K562 (cell line): ENCODE data around the gene ARFRP1.

Experiments
- DPF2 ChIP-seq: fragments of 450-650 bp; IDR thresholded peaks from 2 replicates; pipeline ENCODE4 v1.6.1; 2016
- KDM4B ChIP-seq, 2 experiments: fragments of 450-650 bp in 1 of 2; sonication (generic) in 1 of 2; IDR thresholded peaks; 2 replicates each; pipeline ENCODE4 v1.6.1; 2016 to 2017; ENCODE audit warnings: borderline replicate concordance in 2 of 2, antibody characterized with exemption in 1 of 2, low read depth in 1 of 2, mild to moderate bottlenecking in 1 of 2
- SMC3 ChIP-seq: conservative IDR thresholded peaks from 2 replicates; pipeline ENCODE4 v1.6.1; 2011; ENCODE audit warnings: low read depth, low read length, improper control_type of control experiment; ENCODE audit not compliant: insufficient read depth
- ZC3H8 ChIP-seq: fragments of 450-650 bp; IDR thresholded peaks from 2 replicates; pipeline ENCODE4 v1.6.1; 2017
- ZNF551 ChIP-seq: fragments of 250-450 bp; sonication (Bioruptor Pico); IDR thresholded peaks from 2 replicates; pipeline ENCODE4 v1.5.0; 2021; ENCODE audit warnings: mild to moderate bottlenecking, moderate library complexity
- TF ChIP-seq, protein P1 (sequence below), 3 experiments: IDR thresholded peaks in 2 of 3; conservative IDR thresholded peaks in 1 of 3; 2 replicates each; pipeline ENCODE4 v1.5.1; 2011 to 2012; ENCODE audit warnings: low read length in 3 of 3, mild to moderate bottlenecking in 3 of 3, control low read depth in 2 of 3, improper control_type of control experiment in 1 of 3, inconsistent platforms in 1 of 3, low read depth in 1 of 3, mixed read lengths in 1 of 3, moderate library complexity in 1 of 3; ENCODE audit not compliant: insufficient read depth in 2 of 3
- TF ChIP-seq, protein P2 (sequence below): fragments of 450-650 bp; IDR thresholded peaks from 2 replicates; pipeline ENCODE4 v1.6.1; 2016; ENCODE audit warnings: missing biosample characterization, missing genetic modification characterization

DNA sequence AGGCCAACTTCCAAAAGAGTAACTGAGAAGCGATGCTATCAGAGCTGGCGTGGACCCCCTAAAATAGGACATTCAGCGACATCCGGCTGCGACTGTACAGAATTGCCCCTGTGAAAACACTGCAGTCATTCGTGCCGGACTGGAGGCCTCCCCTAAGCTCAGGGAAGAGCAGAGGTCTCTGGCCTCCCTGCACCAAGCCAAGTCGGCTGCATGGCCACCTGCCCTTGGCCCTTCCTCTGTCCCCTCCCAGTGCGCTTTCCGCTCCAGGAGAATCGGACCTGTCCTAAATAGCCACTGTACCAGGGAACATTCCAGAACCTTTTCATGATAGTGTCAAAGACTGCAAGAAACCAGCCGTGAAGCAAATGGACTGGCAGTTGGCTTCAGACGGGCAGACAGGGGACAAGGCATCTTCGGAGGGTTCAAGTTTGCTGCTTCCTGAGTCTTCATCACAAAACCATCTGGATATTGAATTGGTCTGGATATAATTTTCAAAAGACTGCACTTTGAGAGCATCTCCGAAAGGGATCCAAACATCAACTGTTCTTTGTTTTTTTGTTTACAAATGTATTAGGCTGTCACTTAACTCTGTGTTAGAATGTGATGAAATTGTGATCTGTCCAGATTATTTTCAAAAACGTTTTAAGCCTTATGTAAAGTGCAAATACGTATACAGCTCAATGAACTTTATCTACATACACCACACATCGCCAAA lies 48.3 kb upstream of the ARFRP1 start:
- TF ChIP-seq, protein P1, sequence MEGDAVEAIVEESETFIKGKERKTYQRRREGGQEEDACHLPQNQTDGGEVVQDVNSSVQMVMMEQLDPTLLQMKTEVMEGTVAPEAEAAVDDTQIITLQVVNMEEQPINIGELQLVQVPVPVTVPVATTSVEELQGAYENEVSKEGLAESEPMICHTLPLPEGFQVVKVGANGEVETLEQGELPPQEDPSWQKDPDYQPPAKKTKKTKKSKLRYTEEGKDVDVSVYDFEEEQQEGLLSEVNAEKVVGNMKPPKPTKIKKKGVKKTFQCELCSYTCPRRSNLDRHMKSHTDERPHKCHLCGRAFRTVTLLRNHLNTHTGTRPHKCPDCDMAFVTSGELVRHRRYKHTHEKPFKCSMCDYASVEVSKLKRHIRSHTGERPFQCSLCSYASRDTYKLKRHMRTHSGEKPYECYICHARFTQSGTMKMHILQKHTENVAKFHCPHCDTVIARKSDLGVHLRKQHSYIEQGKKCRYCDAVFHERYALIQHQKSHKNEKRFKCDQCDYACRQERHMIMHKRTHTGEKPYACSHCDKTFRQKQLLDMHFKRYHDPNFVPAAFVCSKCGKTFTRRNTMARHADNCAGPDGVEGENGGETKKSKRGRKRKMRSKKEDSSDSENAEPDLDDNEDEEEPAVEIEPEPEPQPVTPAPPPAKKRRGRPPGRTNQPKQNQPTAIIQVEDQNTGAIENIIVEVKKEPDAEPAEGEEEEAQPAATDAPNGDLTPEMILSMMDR (IDR thresholded peaks at IDR 0.05 in 2 of 3, conservative IDR thresholded peaks at IDR 0.05 in 1 of 3; ENCODE audit: insufficient read depth in 2 of 3, low read depth in 1 of 3, low read length in 3 of 3) = no peak
- no peak for TF ChIP-seq SMC3
- TF ChIP-seq ZC3H8 = no peak
- TF ChIP-seq, protein P2, sequence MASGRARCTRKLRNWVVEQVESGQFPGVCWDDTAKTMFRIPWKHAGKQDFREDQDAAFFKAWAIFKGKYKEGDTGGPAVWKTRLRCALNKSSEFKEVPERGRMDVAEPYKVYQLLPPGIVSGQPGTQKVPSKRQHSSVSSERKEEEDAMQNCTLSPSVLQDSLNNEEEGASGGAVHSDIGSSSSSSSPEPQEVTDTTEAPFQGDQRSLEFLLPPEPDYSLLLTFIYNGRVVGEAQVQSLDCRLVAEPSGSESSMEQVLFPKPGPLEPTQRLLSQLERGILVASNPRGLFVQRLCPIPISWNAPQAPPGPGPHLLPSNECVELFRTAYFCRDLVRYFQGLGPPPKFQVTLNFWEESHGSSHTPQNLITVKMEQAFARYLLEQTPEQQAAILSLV (tag) = no peak
- no peak for TF ChIP-seq DPF2
- no peak for TF ChIP-seq ZNF551
- TF ChIP-seq KDM4B (IDR thresholded peaks at IDR 0.05; ENCODE audit: borderline replicate concordance in 2 of 2, low read depth in 1 of 2) = no peak
